MCF 10A (cell line): ENCODE results near the gene UTP4. TPM values are rescaled to one million over a fixed set of nuclear protein-coding genes. Genes with fewer than 3 reads are reported as not detected.
A peak's percentile ranks its signal among the peaks of the same experiment; 100 is the strongest.
"Not testable (repeated sequence)": the region's sequence is repeated elsewhere in the genome, so short reads cannot be mapped to it uniquely, and the experiment has no call there.

Experiments used
- BruUV-seq: library from RNA; stranded (reverse); fragments of 400-500 nt; replicated peaks from 2 replicates; lab custom pipeline; 2021; lab: Mats Ljungman, UMichigan
- CTCF ChIA-PET: fragments of 300-600 bp; sonication (Branson Sonifier 250); formaldehyde crosslinking; extraction: SDS; loops from one replicate; lab custom pipeline; 2021; ENCODE audit warnings: antibody characterized with exemption, inconsistent platforms; lab: Yijun Ruan, JAX
- POLR2A ChIA-PET: fragments of 300-600, 350-650 bp; sonication (Branson Sonifier 250); formaldehyde crosslinking; extraction: SDS; loops from one replicate; lab custom pipeline; 2020; ENCODE audit warnings: antibody characterized with exemption, inconsistent platforms; lab: Yijun Ruan, JAX
- DNase-seq: peaks from one replicate; pipeline ENCODE4 v3.0.0-alpha.2; 2018; ENCODE audit not compliant: unreplicated experiment
- H3K27ac Mint-ChIP-seq: one replicate; pipeline ENCODE4 v1.8.0; 2022; ENCODE audit warnings: mild to moderate bottlenecking, low read depth, mixed read lengths; ENCODE audit not compliant: unreplicated experiment
- H3K27me3 Mint-ChIP-seq: one replicate; pipeline ENCODE4 v1.8.0; 2022; ENCODE audit warnings: mixed read lengths; ENCODE audit not compliant: insufficient read depth, unreplicated experiment
- H3K36me3 Mint-ChIP-seq: one replicate; pipeline ENCODE4 v1.8.0; 2022; ENCODE audit warnings: mild to moderate bottlenecking, moderate library complexity, mixed read lengths; ENCODE audit not compliant: insufficient read depth, unreplicated experiment
- H3K4me1 Mint-ChIP-seq: one replicate; pipeline ENCODE4 v1.8.0; 2022; ENCODE audit warnings: mixed read lengths; ENCODE audit not compliant: insufficient read depth, unreplicated experiment
- H3K4me3 Mint-ChIP-seq: one replicate; pipeline ENCODE4 v1.8.0; 2022; ENCODE audit warnings: mild to moderate bottlenecking, moderate library complexity, mixed read lengths; ENCODE audit not compliant: unreplicated experiment
- H3K9me3 Mint-ChIP-seq: one replicate; pipeline ENCODE4 v1.8.0; 2022; ENCODE audit warnings: mixed read lengths; ENCODE audit not compliant: unreplicated experiment
- CTCF ChIP-seq: fragments of 200-600 bp; IDR thresholded peaks from one replicate; pipeline ENCODE4 v1.8.0; 2022; ENCODE audit warnings: antibody characterized with exemption, mild to moderate bottlenecking; ENCODE audit not compliant: unreplicated experiment
- intact Hi-C: fragments of 100-400 bp; cut with micrococcal nuclease; formaldehyde crosslinking; loops from 2 replicates; pipeline ENCODE4 v1.14.1; 2022
- total RNA-seq: library from RNA; stranded (reverse); gene quantifications from 2 replicates; pipeline ENCODE4 v1.2.3, GENCODE V29; 2022

The UTP4 gene
- total RNA-seq, 1 experiment from 2014 or later, result 97.1 TPM

GRCh38 chr16:69141014-69141413, 8.6 kb downstream of the UTP4 start:
- TF ChIP-seq CTCF, result no peak
- Mint-ChIP-seq H3K9me3 (no peaks in the 10 kb centered on the region), H3K4me3 (no peak overlapping the region), H3K4me1 (no peaks in the 10 kb centered on the region), H3K27ac (no peak overlapping the region), H3K27me3 (no peaks in the 10 kb centered on the region), H3K36me3 (peaks cover 91% of the 10 kb centered on the region)
- intact Hi-C loops, result no loop called here
- DNase-seq, result no peak
- no TSS peak for BruUV-seq
- ChIA-PET POLR2A (interaction anchor here (0.8 kb wide), 1 partner anchor 69 kb away, joined by 3 read pairs; no protein-coding TSS in a partner anchor), CTCF (interaction anchor here (2.3 kb wide), 1 partner anchor 10 kb away, joined by 9 read pairs; no protein-coding TSS in a partner anchor)

DNA sequence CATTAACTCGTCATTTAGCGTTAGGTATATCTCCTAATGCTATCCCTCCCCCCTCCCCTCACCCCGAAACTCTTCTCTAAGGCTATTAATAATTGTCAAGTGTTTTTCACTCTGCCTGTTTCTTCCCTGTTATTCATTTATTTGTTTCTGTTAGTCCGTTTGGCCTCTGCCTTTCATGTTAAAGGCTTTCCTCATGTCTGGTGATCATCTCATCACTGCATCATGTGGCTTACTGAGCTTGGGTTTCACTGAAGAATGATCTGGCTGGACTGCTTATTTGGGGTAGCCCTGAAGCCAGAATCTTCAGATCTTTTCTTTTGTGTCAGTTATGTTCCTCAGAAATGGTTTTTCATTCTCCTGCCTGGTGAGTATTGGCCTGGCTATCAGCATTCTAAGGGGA, 9.5 kb downstream of the UTP4 start:
- no peak overlapping the region for H3K4me3 Mint-ChIP-seq
- peak overlapping the region; percentile 63 for H3K27ac Mint-ChIP-seq
- intact Hi-C loops, result no loop called here
- ChIA-PET POLR2A (interaction anchor here (0.6 to 1.3 kb wide), 4 partner anchors 9 to 46 kb away, joined by 3 to 8 read pairs (median 4); partner anchors contain the start of genes CHTF8 and UTP4), CTCF (no interaction called here)
- no peak for DNase-seq
- H3K36me3 Mint-ChIP-seq, result peaks cover 88% of the 10 kb centered on the region
- TF ChIP-seq CTCF, result no peak
- BruUV-seq, result no TSS peak
- H3K9me3 Mint-ChIP-seq, result no peaks in the 10 kb centered on the region
- no peaks in the 10 kb centered on the region for H3K4me1 Mint-ChIP-seq
- no peaks in the 10 kb centered on the region for H3K27me3 Mint-ChIP-seq

DNA sequence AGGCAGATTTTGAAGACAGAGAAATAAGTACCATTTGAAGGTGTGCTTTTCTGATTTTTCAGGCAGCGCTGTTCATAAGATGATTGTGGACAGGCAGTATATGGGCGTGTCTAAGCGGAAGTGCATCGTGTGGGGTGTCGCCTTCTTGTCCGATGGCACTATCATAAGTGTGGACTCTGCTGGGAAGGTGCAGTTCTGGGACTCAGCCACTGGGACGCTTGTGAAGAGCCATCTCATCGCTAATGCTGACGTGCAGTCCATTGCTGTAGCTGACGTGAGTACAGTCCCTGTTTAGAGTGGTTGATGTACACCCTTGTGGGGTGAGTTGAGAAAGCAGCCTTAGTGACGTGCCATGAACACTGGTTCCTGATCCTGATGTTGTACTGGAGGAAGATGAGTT, 10.7 kb downstream of the UTP4 start:
- Mint-ChIP-seq H3K4me1 (no peaks in the 10 kb centered on the region), H3K27me3 (no peaks in the 10 kb centered on the region), H3K4me3 (no peak overlapping the region), H3K36me3 (peaks cover 85% of the 10 kb centered on the region), H3K27ac (no peak overlapping the region), H3K9me3 (no peaks in the 10 kb centered on the region)
- ChIA-PET CTCF (no interaction called here), POLR2A (interaction anchor here (1.3 kb wide), 1 partner anchor 30 kb away, joined by 4 read pairs; no protein-coding TSS in a partner anchor)
- no peak for DNase-seq
- intact Hi-C loops, result no loop called here
- TF ChIP-seq CTCF, result no peak
- no TSS peak for BruUV-seq

DNA sequence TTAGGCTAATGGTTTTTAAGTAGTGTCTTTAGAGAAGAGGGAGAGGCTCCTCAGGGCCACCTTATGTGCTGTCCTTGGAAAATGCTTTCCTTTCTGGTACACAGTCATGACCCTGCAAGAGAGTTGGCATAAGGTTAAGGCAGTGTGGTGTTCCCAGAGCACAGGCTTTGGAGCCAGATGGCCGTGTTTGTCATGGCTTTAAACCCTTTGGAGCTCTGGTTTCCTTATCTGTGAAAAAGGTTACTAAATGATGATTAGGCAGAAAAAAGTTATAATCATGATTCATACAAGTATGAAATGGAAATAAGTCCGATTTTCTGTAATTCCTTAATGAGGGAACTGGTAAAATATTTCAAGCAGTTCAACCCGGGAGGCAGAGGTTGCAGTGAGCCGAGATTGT, 13.2 kb downstream of the UTP4 start:
- no peak overlapping the region for H3K27ac Mint-ChIP-seq
- H3K27me3 Mint-ChIP-seq, result no peaks in the 10 kb centered on the region
- peaks cover 79% of the 10 kb centered on the region for H3K36me3 Mint-ChIP-seq
- no peaks in the 10 kb centered on the region for H3K9me3 Mint-ChIP-seq
- BruUV-seq, result no TSS peak
- no peak for DNase-seq
- POLR2A ChIA-PET, result interaction anchor here (0.9 kb wide), 1 partner anchor 12 kb away, joined by 3 read pairs; no protein-coding TSS in a partner anchor
- H3K4me1 Mint-ChIP-seq, result no peaks in the 10 kb centered on the region
- TF ChIP-seq CTCF, result no peak
- H3K4me3 Mint-ChIP-seq, result no peak overlapping the region
- intact Hi-C loops, result no loop called here
- CTCF ChIA-PET, result interaction anchor here (0.6 to 0.8 kb wide), 5 partner anchors 31 to 618 kb away, joined by 3 to 5 read pairs (median 3); no protein-coding TSS in a partner anchor

GRCh38 chr16:69149621-69150020, 17.2 kb downstream of the UTP4 start:
- peaks cover 85% of the 10 kb centered on the region for H3K36me3 Mint-ChIP-seq
- not testable (repeated sequence) for DNase-seq, H3K4me1 Mint-ChIP-seq, H3K4me3 Mint-ChIP-seq, BruUV-seq, H3K27me3 Mint-ChIP-seq, H3K9me3 Mint-ChIP-seq, H3K27ac Mint-ChIP-seq
- CTCF ChIA-PET, result interaction anchor here (0.6 to 4.4 kb wide), 19 partner anchors 9 to 700 kb away, joined by 3 to 54 read pairs (median 4); partner anchors contain the start of gene VPS4A
- intact Hi-C loops, result loop anchor here (1.0 kb wide), 3 partner anchors 38 to 162 kb away; partner anchors contain the start of genes SNTB2 and VPS4A
- POLR2A ChIA-PET, result interaction anchor here (0.6 to 2.2 kb wide), 8 partner anchors 17 to 162 kb away, joined by 4 to 7 read pairs (median 5); partner anchors contain the start of genes CHTF8 and UTP4
